K562 (cell line): Measurements from ENCODE around the gene LATS1. TPM values are rescaled to one million over a fixed set of nuclear protein-coding genes. Genes with fewer than 3 reads are reported as not detected.

Experiments
- ATAC-seq: fragments of 200-7000 bp; cut with Tn5 transposase; 3 replicates; pipeline ENCODE4 v1.9.1; 2020; ENCODE audit warnings: moderate library complexity
- BruUV-seq: library from RNA; stranded (reverse); fragments of 400-500 nt; replicated peaks from 2 replicates; lab custom pipeline; 2021; lab: Mats Ljungman, UMichigan
- CTCF ChIA-PET: fragments of 300-600 bp; formaldehyde crosslinking; extraction: SDS; loops from one replicate; lab custom pipeline; 2021; ENCODE audit warnings: low intra/inter-chr PET ratio; lab: Yijun Ruan, JAX
- POLR2A ChIA-PET: fragments of 300-600, 350-650 bp; sonication (Branson Sonifier 250); formaldehyde crosslinking; extraction: SDS; loops from one replicate; lab custom pipeline; 2021; ENCODE audit warnings: antibody characterized with exemption, inconsistent platforms; lab: Yijun Ruan, JAX
- DNase-seq, 4 experiments: peaks; one replicate each; pipeline versions ENCODE4 v3.0.0 to v3.0.0-alpha.2; 2011 to 2018; ENCODE audit warnings: low spot score in 3 of 4, mixed read lengths in 3 of 4; ENCODE audit errors: extremely low read depth in 1 of 4
- FAIRE-seq: peaks from 2 replicates; lab custom pipeline; 2011; peaks lifted over from hg19 to GRCh38; lab: Jason Lieb, UNC
- H2AFZ ChIP-seq: 2 replicates; pipeline ENCODE4 v1.6.0; 2011; ENCODE audit warnings: low read depth, low read length, control low read depth, inconsistent platforms
- H3K27ac ChIP-seq: fragments of 200-600 bp; 3 replicates; pipeline ENCODE4 v1.8.0; 2011; ENCODE audit warnings: low read depth, mild to moderate bottlenecking, control low read depth, inconsistent platforms, low read length, moderate library complexity, mixed read lengths; ENCODE audit errors: extremely low read depth
- H3K27me3 ChIP-seq, 2 experiments: fragments of 300-600 bp in 1 of 2; 2 replicates in 1 of 2; 3 replicates in 1 of 2; pipeline versions ENCODE4 v1.6.0 to v1.8.0; 2011; ENCODE audit warnings: inconsistent platforms in 2 of 2, low read length in 2 of 2, mild to moderate bottlenecking in 1 of 2, mixed read lengths in 1 of 2, moderate library complexity in 1 of 2; ENCODE audit not compliant: control insufficient read depth in 2 of 2, insufficient read depth in 2 of 2
- H3K36me3 ChIP-seq: fragments of 300-600 bp; 3 replicates; pipeline ENCODE4 v1.8.0; 2011; ENCODE audit warnings: mild to moderate bottlenecking, low read length, inconsistent platforms; ENCODE audit not compliant: control insufficient read depth, insufficient read depth
- H3K4me1 ChIP-seq, 2 experiments: fragments of 200-600 bp in 1 of 2; replicated peaks in 1 of 2; 2 replicates in 1 of 2; 3 replicates in 1 of 2; pipeline versions ENCODE4 v1.5.1 to v1.8.0; 2011; ENCODE audit warnings: inconsistent platforms in 2 of 2, low read length in 2 of 2, mild to moderate bottlenecking in 1 of 2, mixed read lengths in 1 of 2, moderate library complexity in 1 of 2; ENCODE audit not compliant: control insufficient read depth in 2 of 2, insufficient read depth in 2 of 2
- H3K4me2 ChIP-seq: 2 replicates; pipeline ENCODE4 v1.6.1; 2011; ENCODE audit warnings: low read length, control low read depth, inconsistent platforms, mixed read lengths; ENCODE audit not compliant: insufficient read depth
- H3K4me3 ChIP-seq: fragments of 200-600 bp; sonication (generic), shearing (Covaris generic); 2 replicates; pipeline ENCODE4 v1.5.1; 2016; ENCODE audit warnings: control low read depth, inconsistent platforms
- H3K79me2 ChIP-seq: fragments of 200-600 bp; 3 replicates; pipeline ENCODE4 v1.8.0; 2011; ENCODE audit warnings: low read length, inconsistent platforms; ENCODE audit not compliant: control insufficient read depth, insufficient read depth
- H3K9ac ChIP-seq, 2 experiments: 2 replicates each; pipeline versions ENCODE4 v1.6.0 to v1.6.1; 2011; ENCODE audit warnings: low read depth in 2 of 2, low read length in 2 of 2, control low read depth in 1 of 2, inconsistent platforms in 1 of 2, mild to moderate bottlenecking in 1 of 2, mixed read lengths in 1 of 2; ENCODE audit not compliant: insufficient read depth in 1 of 2
- H3K9me1 ChIP-seq: one replicate; pipeline ENCODE4 v1.6.0; 2011; ENCODE audit warnings: inconsistent platforms, mild to moderate bottlenecking, low read length, moderate library complexity; ENCODE audit not compliant: control insufficient read depth, insufficient read depth
- H3K9me3 ChIP-seq: replicated peaks from 2 replicates; pipeline ENCODE4 v1.5.1; 2011; ENCODE audit warnings: low read depth, low read length, inconsistent platforms; ENCODE audit not compliant: control insufficient read depth, insufficient read depth
- H4K20me1 ChIP-seq: replicated peaks from 2 replicates; pipeline ENCODE4 v1.6.1; 2011; ENCODE audit warnings: low read length, inconsistent platforms, mixed read lengths; ENCODE audit not compliant: control insufficient read depth, insufficient read depth
- ARID2 ChIP-seq: fragments of 450-650 bp; IDR thresholded peaks from 2 replicates; pipeline ENCODE4 v1.6.1; 2017; ENCODE audit warnings: antibody characterized with exemption, mild to moderate bottlenecking
- BCLAF1 ChIP-seq, 2 experiments: fragments of 450-650 bp in 1 of 2; IDR thresholded peaks; 2 replicates each; pipeline ENCODE4 v1.6.1; 2011 to 2017; ENCODE audit warnings: low read depth in 2 of 2, antibody characterized with exemption in 1 of 2, borderline replicate concordance in 1 of 2, low read length in 1 of 2, mild to moderate bottlenecking in 1 of 2, mixed read lengths in 1 of 2; ENCODE audit not compliant: control insufficient read depth in 1 of 2
- C11orf30 ChIP-seq: fragments of 450-650 bp; IDR thresholded peaks from 2 replicates; pipeline ENCODE4 v1.6.1; 2016; ENCODE audit warnings: low read depth, mild to moderate bottlenecking
- EP300 ChIP-seq: IDR thresholded peaks from 2 replicates; pipeline ENCODE4 v1.6.1; 2012; ENCODE audit warnings: low read length, improper control_type of control experiment
- HDAC6 ChIP-seq: IDR thresholded peaks from 2 replicates; pipeline ENCODE4 v1.6.1; 2012; ENCODE audit warnings: low read depth, mild to moderate bottlenecking, control low read depth, inconsistent platforms, low read length, moderate library complexity
- ID3 ChIP-seq, 2 experiments: fragments of 250-450 bp in 1 of 2; fragments of 450-650 bp in 1 of 2; sonication (Bioruptor Pico) in 1 of 2; IDR thresholded peaks; 2 replicates each; pipeline versions ENCODE4 v1.6.1 to v1.8.0; 2016 to 2021; ENCODE audit warnings: mild to moderate bottlenecking in 2 of 2, moderate library complexity in 2 of 2, missing compliant biosample characterization in 1 of 2, missing genetic modification characterization in 1 of 2
- IRF2 ChIP-seq: sonication (generic); formaldehyde crosslinking; IDR thresholded peaks from 2 replicates; pipeline ENCODE4 v1.8.1; 2022; ENCODE audit warnings: mild to moderate bottlenecking, missing genetic modification reagents
- NR3C1 ChIP-seq: sonication (generic); formaldehyde crosslinking; IDR thresholded peaks from 2 replicates; pipeline ENCODE4 v1.8.1; 2022; ENCODE audit warnings: missing genetic modification reagents
- ZBTB33 ChIP-seq: sonication (generic); formaldehyde crosslinking; IDR thresholded peaks from 2 replicates; pipeline ENCODE4 v1.8.1; 2023; ENCODE audit warnings: mild to moderate bottlenecking, missing genetic modification reagents
- ZNF830 ChIP-seq: fragments of 250-450 bp; sonication (Bioruptor Pico); IDR thresholded peaks from 2 replicates; pipeline ENCODE4 v1.5.0; 2021; ENCODE audit warnings: mild to moderate bottlenecking
- WGBS: fragments of 100-300 bp; shearing (Covaris generic); methylation state at CpG from one replicate; pipeline ENCODE4 v1.1.6; 2016; ENCODE audit warnings: low coverage, mixed read lengths; ENCODE audit not compliant: insufficient coverage; ENCODE audit errors: missing lambda C conversion rate; 5-methylcytosine and 5-hydroxymethylcytosine counted together
- in situ Hi-C: fragments of 300-500 bp; cut with MboI; formaldehyde crosslinking; loops from 4 replicates; pipeline ENCODE4 v1.15.0; 2018; ENCODE audit warnings: inconsistent platforms, mixed read lengths
- intact Hi-C: fragments of 100-400 bp; cut with micrococcal nuclease; formaldehyde crosslinking; loops from 2 replicates; pipeline ENCODE4 v1.14.2; 2022
- polyA plus RNA-seq, 8 experiments: library from polyadenylated mRNA; depleted of rRNA in 4 of 8; stranded (reverse) in 5 of 8; unstranded in 3 of 8; fragments of >200 nt; fragmentation: Nextera tagmentation in 2 of 8; fragmentation: Illumina TruSeq in 1 of 8; extraction: Ambion mirVana in 2 of 8; extraction: Trizol in 1 of 8; gene quantifications; 2 replicates each; pipeline versions ENCODE4 v1.2.1 to v1.2.3, GENCODE V29; 2011 to 2014; ENCODE audit warnings: inconsistent platforms in 1 of 8, missing spikeins in 1 of 8
- total RNA-seq, 7 experiments: library from RNA; depleted of rRNA in 6 of 7; stranded (reverse); fragments of >200 nt in 6 of 7; fragmentation: Illumina TruSeq in 2 of 7; extraction: Trizol in 2 of 7; gene quantifications; 2 replicates each; pipeline versions ENCODE4 v1.2.1 to v1.2.3, GENCODE V29; 2011 to 2021; ENCODE audit warnings: low replicate concordance in 1 of 7

The LATS1 gene
- total and polyA plus RNA-seq, 9 of the 15 experiments (the other 6 are each of a cell fraction or from before 2014, with no cell fraction given) = 5.0 to 36.3 (median 18.4) TPM

DNA sequence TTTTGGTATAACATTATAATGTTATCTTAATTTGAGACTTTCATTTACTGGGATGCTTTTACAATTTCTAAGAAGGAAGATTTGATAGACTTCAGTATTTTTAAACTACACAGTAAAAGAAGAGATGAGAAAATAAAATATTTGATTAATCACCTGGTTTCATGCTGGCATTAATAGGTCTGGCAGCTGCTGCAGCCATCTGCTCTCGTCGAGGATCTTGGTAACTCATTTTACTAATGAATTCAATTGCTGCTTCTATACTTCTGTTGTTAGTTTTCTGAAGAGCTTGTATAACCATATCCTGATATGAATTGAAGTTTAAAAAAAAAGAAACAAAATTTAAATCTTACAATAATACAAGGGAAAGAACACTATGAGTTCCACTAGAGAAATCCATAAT lies 23.0 kb downstream of the LATS1 start:
- DNase-seq (no peak), FAIRE-seq (no peak), ATAC-seq (no peak)
- H3K9ac ChIP-seq = no peak overlapping the region
- in situ Hi-C loops = no loop called here
- H2AFZ ChIP-seq = no peak overlapping the region
- no peaks in the 10 kb centered on the region for H3K9me1 ChIP-seq
- intact Hi-C loops = no loop called here
- BruUV-seq = no TSS peak
- peaks cover 88% of the 10 kb centered on the region for H3K79me2 ChIP-seq
- POLR2A ChIA-PET = interaction anchor here (0.6 to 0.8 kb wide), 3 partner anchors 8 to 48 kb away, joined by 3 to 5 read pairs (median 3); no protein-coding TSS in a partner anchor
- WGBS = 86% methylated on average over 2 of the region's 2 CpGs
- H3K4me2 ChIP-seq = no peak overlapping the region
- no peak overlapping the region for H3K27ac ChIP-seq
- TF ChIP-seq ID3 (CRISPR knock-in tag; IDR thresholded peaks at IDR 0.05) (no peak), ID3 (tag; IDR thresholded peaks at IDR 0.05) (no peak), C11orf30 (no peak), HDAC6 (no peak), ARID2 (no peak), IRF2 (CRISPR knock-in tag) (no peak), BCLAF1 (IDR thresholded peaks at IDR 0.05; ENCODE audit: borderline replicate concordance in 1 of 2, control insufficient read depth in 1 of 2, low read depth in 2 of 2, low read length in 1 of 2) (no peak), EP300 (no peak), ZBTB33 (CRISPR knock-in tag) (no peak), NR3C1 (CRISPR knock-in tag) (no peak), ZNF830 (CRISPR knock-in tag) (no peak)
- peaks cover 14% of the 10 kb centered on the region; the same call in 1 of the 2 replicates for H4K20me1 ChIP-seq
- peaks cover 90% of the 10 kb centered on the region for H3K36me3 ChIP-seq
- CTCF ChIA-PET = no interaction called here
- H3K4me3 ChIP-seq = no peak overlapping the region
- no peaks in the 10 kb centered on the region for H3K9me3 ChIP-seq
- H3K27me3 ChIP-seq = no peaks in the 10 kb centered on the region
- H3K4me1 ChIP-seq = no peaks in the 10 kb centered on the region
